Prostate gland (tissue), 2 donors: ENCODE measurements around the gene TMTC2.

ENCODE experiments used
- POLR2A ChIP-seq: fragments of 450-650 bp; IDR thresholded peaks from one replicate; pipeline ENCODE4 v1.6.1; 2016; ENCODE audit warnings: antibody characterized with exemption, mild to moderate bottlenecking
- POLR2AphosphoS5 ChIP-seq: sonication (generic); formaldehyde crosslinking; IDR thresholded peaks from one replicate; pipeline ENCODE4 v1.6.1; 2017; ENCODE audit warnings: antibody characterized with exemption
- TF ChIP-seq, protein P1 (sequence below), 4 experiments: fragments of 200-600 bp in 2 of 4; fragments of 450-650 bp in 2 of 4; sonication (generic) in 2 of 4; IDR thresholded peaks; 1 replicate in 3 of 4; 2 replicates in 1 of 4; pipeline ENCODE4 v1.5.1; 2016 to 2019; ENCODE audit warnings: antibody characterized with exemption in 4 of 4, mild to moderate bottlenecking in 2 of 4, moderate library complexity in 2 of 4

DNA sequence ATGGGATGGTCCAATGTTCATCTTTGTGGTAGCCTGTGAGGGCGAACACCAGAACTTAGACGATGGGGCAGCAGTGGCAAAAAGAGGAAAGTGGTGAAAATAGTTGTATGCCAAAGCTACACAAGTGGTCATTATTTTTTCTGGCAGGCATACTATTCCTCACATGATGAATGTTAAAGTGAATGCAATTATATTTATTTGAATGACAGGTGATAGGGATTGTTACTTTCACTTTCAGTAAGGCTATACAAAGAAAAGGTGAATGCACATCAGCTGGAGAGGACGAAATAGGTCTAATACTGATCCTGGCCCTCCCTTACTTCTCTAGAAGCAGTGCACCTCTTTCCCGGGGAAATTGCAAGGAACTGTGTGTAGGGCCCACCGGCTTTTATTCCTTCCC lies 470.1 kb downstream of the TMTC2 start:
- TF ChIP-seq POLR2AphosphoS5 (no peak), POLR2A (no peak)
- TF ChIP-seq, protein P1, sequence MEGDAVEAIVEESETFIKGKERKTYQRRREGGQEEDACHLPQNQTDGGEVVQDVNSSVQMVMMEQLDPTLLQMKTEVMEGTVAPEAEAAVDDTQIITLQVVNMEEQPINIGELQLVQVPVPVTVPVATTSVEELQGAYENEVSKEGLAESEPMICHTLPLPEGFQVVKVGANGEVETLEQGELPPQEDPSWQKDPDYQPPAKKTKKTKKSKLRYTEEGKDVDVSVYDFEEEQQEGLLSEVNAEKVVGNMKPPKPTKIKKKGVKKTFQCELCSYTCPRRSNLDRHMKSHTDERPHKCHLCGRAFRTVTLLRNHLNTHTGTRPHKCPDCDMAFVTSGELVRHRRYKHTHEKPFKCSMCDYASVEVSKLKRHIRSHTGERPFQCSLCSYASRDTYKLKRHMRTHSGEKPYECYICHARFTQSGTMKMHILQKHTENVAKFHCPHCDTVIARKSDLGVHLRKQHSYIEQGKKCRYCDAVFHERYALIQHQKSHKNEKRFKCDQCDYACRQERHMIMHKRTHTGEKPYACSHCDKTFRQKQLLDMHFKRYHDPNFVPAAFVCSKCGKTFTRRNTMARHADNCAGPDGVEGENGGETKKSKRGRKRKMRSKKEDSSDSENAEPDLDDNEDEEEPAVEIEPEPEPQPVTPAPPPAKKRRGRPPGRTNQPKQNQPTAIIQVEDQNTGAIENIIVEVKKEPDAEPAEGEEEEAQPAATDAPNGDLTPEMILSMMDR (IDR thresholded peaks at IDR 0.05) = no peak
